Omental fat pad (tissue), 4 donors: ENCODE data around the gene CHTF8. TPM values are rescaled to one million over a fixed set of nuclear protein-coding genes. Genes with fewer than 3 reads are reported as not detected.

Experiments
- ATAC-seq: fragments of 150-250 bp; one replicate; pipeline ENCODE4 v1.9.1; 2016; ENCODE audit warnings: mild to moderate bottlenecking, moderate library complexity; ENCODE audit not compliant: low FRiP score
- DNase-seq: peaks from one replicate; pipeline ENCODE4 v3.0.0-alpha.2; 2019; ENCODE audit warnings: low spot score
- CTCF ChIP-seq, 3 donors: fragments of 450-650 bp; IDR thresholded peaks; one replicate each; pipeline ENCODE4 v1.5.1; 2016 to 2017; ENCODE audit warnings: antibody characterized with exemption in 3 of 3, mild to moderate bottlenecking in 3 of 3, moderate library complexity in 2 of 3
- total RNA-seq, 4 donors: library from RNA; depleted of rRNA; stranded (reverse); fragments of >200 nt; gene quantifications; one replicate each; pipeline ENCODE4 v1.1.0, GENCODE V29; 2016

CHTF8 gene
- total RNA-seq, 4 donors from 2014 or later: 53.7 to 61.3 (median 57.4) TPM

- TF ChIP-seq CTCF (IDR thresholded peaks at IDR 0.05): no peak
- ATAC-seq: no peak
- DNase-seq: no peak
Observed at GRCh38 chr16:69084289-69084688, 48.1 kb downstream of the CHTF8 start.

GRCh38 chr16:69083306-69083941 is 49.0 kb downstream of the CHTF8 start:
- TF ChIP-seq CTCF (IDR thresholded peaks at IDR 0.05): no peak
- ATAC-seq (no peak), DNase-seq (no peak)

- ATAC-seq (no peak), DNase-seq (no peak)
- no peak for TF ChIP-seq CTCF (IDR thresholded peaks at IDR 0.05)
Observed at GRCh38 chr16:69079697-69080096, 52.7 kb downstream of the CHTF8 start.

GRCh38 chr16:69078073-69078472 is 54.3 kb downstream of the CHTF8 start:
- no peak for ATAC-seq
- no peak for DNase-seq
- no peak for TF ChIP-seq CTCF (IDR thresholded peaks at IDR 0.05)

GRCh38 chr16:69077251-69077650 is 55.1 kb downstream of the CHTF8 start:
- DNase-seq: no peak

DNA sequence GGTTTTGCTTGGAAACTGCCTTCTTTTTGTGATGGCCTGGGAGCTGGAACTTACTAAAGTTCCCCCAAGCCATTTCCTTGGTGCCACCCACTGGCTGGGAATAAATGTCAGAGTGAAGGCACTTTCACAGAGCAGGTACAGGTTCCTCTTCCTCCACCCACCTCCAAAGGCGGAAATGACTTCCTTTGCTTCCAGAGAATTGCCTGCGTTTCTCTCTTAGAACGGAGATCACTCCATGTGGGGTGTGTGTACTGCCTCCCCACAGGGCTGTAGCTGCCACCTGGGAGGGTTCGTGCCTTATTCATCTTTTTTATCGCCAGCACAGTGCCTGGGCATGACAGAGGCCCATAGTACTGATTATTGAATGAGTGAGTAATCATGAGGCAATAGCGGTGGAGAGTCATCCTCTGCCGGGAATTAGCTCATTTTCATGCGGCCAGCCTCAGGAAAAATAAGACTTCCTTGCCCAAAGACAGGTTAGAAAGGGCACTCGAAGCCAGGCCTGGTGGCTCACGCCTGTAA is 59.1 kb downstream of the CHTF8 start:
- no peak for TF ChIP-seq CTCF (IDR thresholded peaks at IDR 0.05)
- ATAC-seq: peak; percentile 80
- no peak for DNase-seq

More at GRCh38 chr16:69077251-69077650, 55.1 kb downstream of the CHTF8 start:
- no peak for TF ChIP-seq CTCF (IDR thresholded peaks at IDR 0.05)
- ATAC-seq: no peak

- no peak for TF ChIP-seq CTCF (IDR thresholded peaks at IDR 0.05)
- ATAC-seq: no peak
- DNase-seq: no peak
Observed at GRCh38 chr16:69072640-69072974, 59.8 kb downstream of the CHTF8 start.
